ENCODE measurements around the gene N4BP3. TPM values are rescaled to one million over a fixed set of nuclear protein-coding genes. Genes with fewer than 3 reads are reported as not detected.
"Not testable (repeated sequence)": the region's sequence is repeated elsewhere in the genome, so short reads cannot be mapped to it uniquely, and the experiment has no call there.

Gene N4BP3
- total RNA-seq, 2 experiments from 2014 or later = 1.3 to 1.5 TPM

- DNase-seq = no peak
- POLR2A ChIA-PET = no interaction called here
- peaks cover 41% of the 10 kb centered on the region for H3K4me1 Mint-ChIP-seq
- H3K27me3 Mint-ChIP-seq = peaks cover 18% of the 10 kb centered on the region
- no peaks in the 10 kb centered on the region for H3K9me3 Mint-ChIP-seq
- H3K27ac Mint-ChIP-seq = no peak overlapping the region
- no peaks in the 10 kb centered on the region for H3K36me3 Mint-ChIP-seq (ENCODE audit: low read depth)
- CTCF ChIA-PET = interaction anchor here (0.6 to 1.8 kb wide), 3 partner anchors 10 to 32 kb away, joined by 3 to 5 read pairs (median 3); no protein-coding TSS in a partner anchor
- no peak overlapping the region for H3K4me3 Mint-ChIP-seq
These were observed 4.8 kb downstream of the N4BP3 start for GRCh38 chr5:178117923-178118701.

- H3K27ac Mint-ChIP-seq = no peak overlapping the region
- no peak for DNase-seq
- CTCF ChIA-PET = interaction anchor here (0.6 to 3.7 kb wide), 17 partner anchors 9 to 112 kb away, joined by 3 to 39 read pairs (median 5); partner anchors contain the start of genes HNRNPAB, NHP2 and RMND5B
- H3K4me1 Mint-ChIP-seq = peaks cover 31% of the 10 kb centered on the region
- no peak overlapping the region for H3K4me3 Mint-ChIP-seq
- H3K36me3 Mint-ChIP-seq (ENCODE audit: low read depth) = no peaks in the 10 kb centered on the region
- POLR2A ChIA-PET = no interaction called here
- H3K9me3 Mint-ChIP-seq = no peaks in the 10 kb centered on the region
- H3K27me3 Mint-ChIP-seq = peaks cover 8% of the 10 kb centered on the region
These were observed 6.7 kb downstream of the N4BP3 start for GRCh38 chr5:178119915-178120606.

DNA sequence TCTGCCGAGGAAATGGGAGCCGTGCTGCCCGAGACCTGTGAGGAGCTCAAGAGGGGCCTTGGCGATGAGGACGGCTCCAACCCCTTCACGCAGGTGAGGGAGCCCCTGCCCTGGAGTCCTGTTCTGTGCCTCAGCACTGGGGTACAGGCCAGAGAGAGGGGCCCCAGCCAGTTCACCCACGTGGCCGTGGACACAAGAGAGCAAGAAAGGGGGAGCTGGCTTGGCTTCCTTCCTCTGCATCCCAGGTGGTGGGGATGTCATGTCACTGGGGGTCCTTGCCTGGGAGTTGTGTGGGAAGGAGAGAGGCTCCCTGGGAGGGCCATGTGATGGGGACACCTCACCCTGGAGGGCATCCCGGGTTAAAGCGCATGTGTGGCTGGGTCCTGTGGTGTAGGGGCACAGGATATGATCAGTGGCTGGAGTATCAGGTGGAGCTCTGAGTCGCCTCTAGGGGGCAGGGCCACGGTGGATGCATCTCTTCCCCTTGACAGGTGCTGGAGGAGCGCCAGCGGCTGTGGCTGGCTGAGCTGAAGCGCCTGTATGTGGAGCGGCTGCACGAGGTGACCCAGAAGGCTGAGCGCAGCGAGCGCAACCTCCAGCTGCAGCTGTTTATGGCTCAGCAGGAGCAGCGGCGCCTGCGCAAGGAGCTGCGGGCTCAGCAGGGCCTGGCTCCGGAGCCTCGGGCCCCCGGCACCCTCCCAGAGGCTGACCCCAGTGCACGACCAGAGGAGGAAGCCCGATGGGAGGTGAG, 7.5 kb downstream of the N4BP3 start:
- peak overlapping the region; percentile 25 for H3K27ac Mint-ChIP-seq
- H3K9me3 Mint-ChIP-seq = no peaks in the 10 kb centered on the region
- POLR2A ChIA-PET = no interaction called here
- H3K36me3 Mint-ChIP-seq (ENCODE audit: low read depth) = no peaks in the 10 kb centered on the region
- H3K4me3 Mint-ChIP-seq = peak overlapping the region; percentile 38
- CTCF ChIA-PET = interaction anchor here (0.6 to 3.7 kb wide), 17 partner anchors 9 to 84 kb away, joined by 3 to 39 read pairs (median 5); partner anchors contain the start of genes HNRNPAB, NHP2 and RMND5B
- H3K4me1 Mint-ChIP-seq = peaks cover 25% of the 10 kb centered on the region
- H3K27me3 Mint-ChIP-seq = peaks cover 4% of the 10 kb centered on the region
- peak; percentile 90 for DNase-seq

DNA sequence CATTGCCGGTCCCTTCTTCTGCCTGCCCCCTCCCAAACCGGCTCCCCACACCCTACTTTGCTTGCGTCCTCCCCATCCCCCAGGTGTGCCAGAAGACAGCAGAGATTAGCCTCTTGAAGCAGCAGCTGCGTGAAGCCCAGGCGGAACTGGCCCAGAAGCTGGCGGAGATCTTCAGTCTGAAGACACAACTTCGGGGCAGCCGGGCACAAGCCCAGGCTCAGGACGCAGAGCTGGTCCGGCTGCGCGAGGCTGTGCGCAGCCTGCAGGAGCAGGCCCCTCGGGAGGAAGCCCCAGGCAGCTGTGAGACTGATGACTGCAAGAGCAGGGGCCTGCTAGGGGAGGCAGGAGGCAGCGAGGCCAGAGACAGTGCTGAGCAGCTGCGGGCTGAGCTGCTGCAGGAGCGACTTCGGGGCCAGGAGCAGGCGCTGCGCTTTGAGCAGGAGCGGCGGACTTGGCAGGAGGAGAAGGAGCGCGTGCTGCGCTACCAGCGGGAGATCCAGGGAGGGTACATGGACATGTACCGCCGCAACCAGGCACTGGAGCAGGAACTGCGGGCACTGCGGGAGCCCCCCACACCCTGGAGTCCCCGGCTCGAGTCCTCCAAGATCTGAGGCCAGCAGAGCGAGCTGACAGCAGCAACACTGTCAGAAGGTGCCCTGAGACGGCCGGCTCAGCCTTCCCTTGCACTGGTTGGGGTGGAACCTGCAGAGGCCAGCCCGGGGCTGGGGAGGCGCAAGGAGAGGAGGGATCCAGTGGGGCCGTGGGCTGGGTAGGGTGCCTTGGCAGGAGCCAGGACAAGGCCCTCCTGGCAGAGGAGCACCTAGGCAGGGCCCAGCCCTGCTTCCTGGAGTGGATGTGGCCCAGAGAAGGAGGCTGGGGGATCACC, 8.3 kb downstream of the N4BP3 start:
- Mint-ChIP-seq H3K36me3 (ENCODE audit: low read depth) (no peaks in the 10 kb centered on the region), H3K4me3 (peak overlapping the region; percentile 38), H3K4me1 (peaks cover 18% of the 10 kb centered on the region), H3K27ac (no peak overlapping the region), H3K27me3 (peaks cover 1% of the 10 kb centered on the region), H3K9me3 (no peaks in the 10 kb centered on the region)
- DNase-seq = no peak
- ChIA-PET CTCF (interaction anchor here (0.5 to 3.7 kb wide), 16 partner anchors 8 to 1126 kb away, joined by 3 to 39 read pairs (median 5); partner anchors contain the start of genes HNRNPAB, NHP2 and RMND5B), POLR2A (no interaction called here)

- no peaks in the 10 kb centered on the region for H3K36me3 Mint-ChIP-seq (ENCODE audit: low read depth)
- H3K27me3 Mint-ChIP-seq = no peaks in the 10 kb centered on the region
- CTCF ChIA-PET = interaction anchor here (1.5 to 3.7 kb wide), 3 partner anchors 15 to 46 kb away, joined by 4 to 18 read pairs (median 16); no protein-coding TSS in a partner anchor
- H3K4me1 Mint-ChIP-seq = peaks cover 15% of the 10 kb centered on the region
- DNase-seq = no peak
- H3K4me3 Mint-ChIP-seq = no peak overlapping the region
- POLR2A ChIA-PET = no interaction called here
- H3K9me3 Mint-ChIP-seq = no peaks in the 10 kb centered on the region
- no peak overlapping the region for H3K27ac Mint-ChIP-seq
These were observed 9.0 kb downstream of the N4BP3 start for GRCh38 chr5:178122346-178122745.

GRCh38 chr5:178123094-178123965, 10.0 kb downstream of the N4BP3 start:
- Mint-ChIP-seq H3K27ac (no peak overlapping the region), H3K27me3 (no peaks in the 10 kb centered on the region), H3K4me1 (peaks cover 15% of the 10 kb centered on the region), H3K36me3 (ENCODE audit: low read depth) (no peaks in the 10 kb centered on the region), H3K9me3 (no peaks in the 10 kb centered on the region), H3K4me3 (no peak overlapping the region)
- ChIA-PET CTCF (interaction anchor here (1.0 to 1.5 kb wide), 2 partner anchors 14 to 34 kb away, joined by 3 to 4 read pairs; no protein-coding TSS in a partner anchor), POLR2A (no interaction called here)
- no peak for DNase-seq

- no peaks in the 10 kb centered on the region for H3K9me3 Mint-ChIP-seq
- no peaks in the 10 kb centered on the region for H3K27me3 Mint-ChIP-seq
- H3K27ac Mint-ChIP-seq = no peak overlapping the region
- H3K4me1 Mint-ChIP-seq = peaks cover 16% of the 10 kb centered on the region
- H3K4me3 Mint-ChIP-seq = no peak overlapping the region
- POLR2A ChIA-PET = no interaction called here
- no peak for DNase-seq
- CTCF ChIA-PET = interaction anchor here (1.0 kb wide), 1 partner anchor 33 kb away, joined by 3 read pairs; no protein-coding TSS in a partner anchor
- H3K36me3 Mint-ChIP-seq (ENCODE audit: low read depth) = no peaks in the 10 kb centered on the region
These were observed 10.9 kb downstream of the N4BP3 start for GRCh38 chr5:178123966-178124925.

DNA sequence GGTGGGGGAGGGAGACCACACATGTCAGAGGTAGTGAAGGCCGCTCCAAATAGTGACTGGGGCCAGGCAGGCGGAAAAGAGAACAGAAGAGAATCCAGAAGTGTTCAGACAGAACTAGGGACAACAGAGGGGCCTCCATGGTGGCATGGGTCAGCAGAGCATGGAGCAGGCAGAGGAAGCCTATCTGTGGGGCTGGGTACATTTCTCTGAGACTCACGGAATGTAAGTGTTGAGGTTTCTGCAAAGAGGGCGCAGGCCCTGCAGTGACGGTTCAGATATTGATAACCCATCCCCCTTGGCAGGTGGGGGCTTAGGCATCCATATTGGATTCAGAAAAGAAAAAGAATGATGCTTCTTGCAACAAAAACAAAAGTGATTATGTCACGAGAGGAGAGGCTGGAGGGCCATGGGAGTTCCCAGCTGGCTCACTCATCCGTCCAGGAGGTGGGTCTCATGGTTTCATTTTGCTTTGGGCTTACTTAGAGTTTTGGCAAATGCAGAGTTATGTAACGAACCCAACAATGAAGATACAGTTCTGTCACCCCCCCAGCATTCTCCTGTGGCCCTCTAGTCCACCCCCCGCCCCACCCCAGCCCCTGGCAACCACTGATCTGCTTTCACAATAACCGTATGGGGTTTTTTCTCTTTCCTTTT, 12.0 kb downstream of the N4BP3 start:
- no peaks in the 10 kb centered on the region for H3K27me3 Mint-ChIP-seq
- CTCF ChIA-PET = no interaction called here
- no peaks in the 10 kb centered on the region for H3K36me3 Mint-ChIP-seq (ENCODE audit: low read depth)
- peaks cover 20% of the 10 kb centered on the region for H3K4me1 Mint-ChIP-seq
- H3K9me3 Mint-ChIP-seq = no peaks in the 10 kb centered on the region
- no peak overlapping the region for H3K27ac Mint-ChIP-seq
- DNase-seq = no peak
- POLR2A ChIA-PET = no interaction called here
- H3K4me3 Mint-ChIP-seq = no peak overlapping the region

- DNase-seq = no peak
- ChIA-PET POLR2A (no interaction called here), CTCF (interaction anchor here (0.7 kb wide), 1 partner anchor 36 kb away, joined by 3 read pairs; no protein-coding TSS in a partner anchor)
- Mint-ChIP-seq H3K36me3 (ENCODE audit: low read depth) (no peaks in the 10 kb centered on the region), H3K4me3 (no peak overlapping the region), H3K27ac (no peak overlapping the region), H3K9me3 (no peaks in the 10 kb centered on the region), H3K27me3 (no peaks in the 10 kb centered on the region), H3K4me1 (peaks cover 14% of the 10 kb centered on the region)
These were observed 13.2 kb downstream of the N4BP3 start for GRCh38 chr5:178126556-178126955.

- H3K4me1 Mint-ChIP-seq = peaks cover 19% of the 10 kb centered on the region
- H3K9me3 Mint-ChIP-seq; H3K4me3 Mint-ChIP-seq; CTCF ChIA-PET; POLR2A ChIA-PET; H3K36me3 Mint-ChIP-seq (ENCODE audit: low read depth); H3K27me3 Mint-ChIP-seq; DNase-seq: not testable (repeated sequence)
- peak overlapping the region; percentile 58 for H3K27ac Mint-ChIP-seq
These were observed 14.1 kb downstream of the N4BP3 start for GRCh38 chr5:178127300-178128009.

All from activated CD4-positive, alpha-beta T cell treated with anti-CD3 and anti-CD28 coated beads, Interleukin-2, amount 10 ng/mL, durations not matched to agents 7 days and 5 days (primary cell).